Aorta (tissue), 5 donors: ENCODE results near the gene TMEM273. TPM values are rescaled to one million over a fixed set of nuclear protein-coding genes. Genes with fewer than 3 reads are reported as not detected.

Experiments
- ATAC-seq: fragments of 200-7000 bp; cut with Tn5 transposase; one replicate; pipeline ENCODE4 v1.9.1; 2022; ENCODE audit warnings: moderate library complexity; ENCODE audit not compliant: low FRiP score
- DNase-seq, 2 donors: peaks; one replicate each; pipeline ENCODE4 v3.0.0-alpha.2; 2020
- H3K27ac ChIP-seq, 2 donors: one replicate each; pipeline ENCODE4 v1.5.1; 2013; ENCODE audit warnings: low read length in 2 of 2, mild to moderate bottlenecking in 2 of 2, moderate library complexity in 2 of 2, control low read depth in 1 of 2, inconsistent platforms in 1 of 2, low read depth in 1 of 2
- H3K27me3 ChIP-seq, 2 donors: one replicate each; pipeline ENCODE4 v1.6.1; 2013; ENCODE audit warnings: control low read depth in 1 of 2, low read length in 1 of 2, mild to moderate bottlenecking in 1 of 2, moderate library complexity in 1 of 2; ENCODE audit not compliant: insufficient read depth in 2 of 2, control insufficient read depth in 1 of 2
- H3K36me3 ChIP-seq, 2 donors: one replicate each; pipeline ENCODE4 v1.6.1; 2013; ENCODE audit warnings: control low read depth in 1 of 2, low read length in 1 of 2, mild to moderate bottlenecking in 1 of 2; ENCODE audit not compliant: insufficient read depth in 2 of 2, control insufficient read depth in 1 of 2
- H3K4me1 ChIP-seq, 2 donors: one replicate each; pipeline ENCODE4 v1.6.1; 2013; ENCODE audit warnings: low read length in 2 of 2, control low read depth in 1 of 2, mild to moderate bottlenecking in 1 of 2, moderate library complexity in 1 of 2; ENCODE audit not compliant: insufficient read depth in 2 of 2, control insufficient read depth in 1 of 2
- H3K4me3 ChIP-seq, 2 donors: one replicate each; pipeline ENCODE4 v1.5.1; 2013; ENCODE audit warnings: low read length in 2 of 2, control low read depth in 1 of 2, mild to moderate bottlenecking in 1 of 2
- H3K9me3 ChIP-seq: one replicate; pipeline ENCODE4 v1.6.1; 2013; ENCODE audit warnings: mild to moderate bottlenecking, low read length; ENCODE audit not compliant: control insufficient read depth
- WGBS, 2 donors: extraction: QIAGEN DNeasy Blood & Tissue Kit; methylation state at CpG; one replicate each; pipeline ENCODE4 v1.1.7; 2013; 5-methylcytosine and 5-hydroxymethylcytosine counted together
- intact Hi-C, 2 donors: fragments of 100-400 bp; cut with DNase I; formaldehyde crosslinking; loops; one replicate each; pipeline versions ENCODE4 v1.14.2 to v1.15.0; 2022
- polyA plus RNA-seq, 2 donors: library from polyadenylated mRNA; stranded (reverse); fragments of 200-250 nt; gene quantifications; one replicate each; pipeline ENCODE4 v1.2.3, GENCODE V29; 2013
- total RNA-seq, 2 donors: library from RNA; stranded (reverse); fragmentation: NEBNext Ultra II Directional; extraction: Animal tissue kit (Norgen Biotek cat#: 25700); gene quantifications; one replicate each; pipeline ENCODE4 v1.2.1, GENCODE V29; 2021
- donor health status: healthy with polysubstance abuse.
- donor health status: Bipolar disorder and iron deficiency.
- donor health status: DM: no; HTN: no; CAD: no.
- donor health status: DM: no; HTN: no; CAD: no.
- donor health status: DM: yes; HTN: yes; CAD: no.

The TMEM273 gene
- total and polyA plus RNA-seq, 4 donors: 3.1 to 44.7 (median 13.9) TPM

DNA sequence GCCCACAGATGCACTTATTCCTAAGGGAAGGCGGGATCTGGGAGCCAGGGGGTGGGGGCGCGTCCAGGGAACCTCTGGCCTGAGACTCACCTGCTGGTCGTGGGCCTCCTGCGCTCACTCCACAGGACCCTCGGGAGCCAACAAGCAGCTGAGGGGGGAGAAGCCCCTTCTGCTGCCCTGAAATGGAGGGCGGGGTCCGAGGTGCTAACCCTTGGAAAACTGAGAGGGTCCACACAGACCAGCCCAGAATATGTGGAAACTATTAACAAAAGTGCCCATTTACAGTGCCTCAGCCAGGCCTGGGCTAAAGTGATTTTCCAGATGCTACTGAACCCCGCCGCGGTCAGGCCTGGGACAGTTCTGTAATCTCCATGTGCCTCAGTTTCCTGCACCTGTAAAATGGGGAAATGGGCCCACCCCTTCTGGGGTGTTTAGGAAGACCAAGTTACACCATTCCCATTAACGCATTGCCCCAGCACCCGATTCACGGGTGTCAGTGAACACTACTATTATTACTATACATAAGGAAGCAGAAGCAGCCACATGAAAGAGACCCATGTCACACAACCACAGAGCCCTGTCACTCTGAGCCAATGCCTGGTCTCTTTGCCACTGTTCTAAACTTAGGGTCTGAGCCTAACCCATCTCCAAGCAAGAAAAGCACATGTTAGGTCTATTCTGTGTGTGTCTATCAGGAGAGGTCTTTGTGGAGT lies 72.2 kb downstream of the TMEM273 start:
- H3K27ac ChIP-seq: no peak overlapping the region
- DNase-seq (no peak), ATAC-seq (no peak)
- peaks cover 0 to 4% of the 10 kb centered on the region in 2 donors for H3K4me1 ChIP-seq
- WGBS, 2 donors: 74 to 76% methylated on average over 14 of the region's 14 CpGs
- H3K4me3 ChIP-seq: peak overlapping the region in 1 of 2 donors; percentile 37
- no peaks in the 10 kb centered on the region for H3K27me3 ChIP-seq
- H3K9me3 ChIP-seq: no peaks in the 10 kb centered on the region
- H3K36me3 ChIP-seq: no peaks in the 10 kb centered on the region
- intact Hi-C loops: loop anchor here in 1 of 2 donors (10.0 kb wide), 1 partner anchor 91 kb away; no protein-coding TSS in a partner anchor

DNA sequence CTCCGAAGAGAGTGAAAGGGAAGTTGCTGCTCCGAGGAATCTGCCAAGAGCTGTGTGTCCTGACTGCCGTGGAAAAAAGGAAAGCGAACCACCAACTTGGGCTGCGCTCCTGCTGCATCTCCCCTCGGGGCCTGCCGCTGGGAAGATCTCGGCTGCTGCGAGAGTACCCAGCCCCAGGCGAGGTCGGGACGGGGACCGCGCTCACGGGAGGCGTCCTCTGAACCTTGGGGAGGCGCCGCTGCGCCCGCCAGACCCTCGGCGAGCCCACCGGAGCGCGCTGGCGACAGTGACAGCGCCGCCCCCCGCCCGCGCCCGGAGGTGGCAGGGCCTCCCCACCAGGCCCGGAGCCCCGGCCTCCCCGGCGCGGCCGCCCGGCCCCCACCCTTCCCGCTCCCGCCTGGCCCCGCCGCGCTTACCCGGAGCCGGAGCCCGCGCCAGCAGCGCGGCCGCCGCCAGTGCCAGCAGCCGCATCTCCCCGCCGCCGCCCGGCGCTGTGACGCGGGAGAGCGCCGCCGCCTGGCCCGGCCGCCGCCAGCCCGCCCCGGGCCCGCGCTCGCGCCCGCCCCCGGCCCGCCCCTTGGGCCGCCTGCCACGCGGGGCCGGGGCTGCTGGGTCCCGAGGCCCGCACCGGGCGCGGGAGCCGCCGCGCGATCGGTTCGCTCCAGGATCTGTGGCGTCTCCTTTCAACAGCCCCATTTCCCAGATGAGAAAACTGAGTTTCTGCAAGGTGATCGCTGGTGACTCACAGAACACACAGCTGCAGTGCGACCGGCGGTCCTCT lies 73.0 kb downstream of the TMEM273 start, which contains the start of gene VSTM4:
TSS of gene VSTM4 (minus strand) at position 508 of the 781 bp plus-strand sequence. CDS start at position 471, 37 bp downstream.
- Histone ChIP-seq H3K27me3 (no peaks in the 10 kb centered on the region), H3K4me1 (peaks cover 0 to 4% of the 10 kb centered on the region in 2 donors), H3K27ac (peak within 1 kb of the TSS; percentile 46 to 77), H3K9me3 (no peaks in the 10 kb centered on the region), H3K36me3 (no peaks in the 10 kb centered on the region), H3K4me3 (peak within 1 kb of the TSS; percentile 37 to 90)
- intact Hi-C loops: loop anchor here in 1 of 2 donors (10.0 kb wide), 1 partner anchor 90 kb away; no protein-coding TSS in a partner anchor
- WGBS, 2 donors: 1% methylated on average over 66 to 95 of the region's 95 CpGs
- ATAC-seq (peak; percentile 55), DNase-seq (peak; percentile 65 to 86)

DNA sequence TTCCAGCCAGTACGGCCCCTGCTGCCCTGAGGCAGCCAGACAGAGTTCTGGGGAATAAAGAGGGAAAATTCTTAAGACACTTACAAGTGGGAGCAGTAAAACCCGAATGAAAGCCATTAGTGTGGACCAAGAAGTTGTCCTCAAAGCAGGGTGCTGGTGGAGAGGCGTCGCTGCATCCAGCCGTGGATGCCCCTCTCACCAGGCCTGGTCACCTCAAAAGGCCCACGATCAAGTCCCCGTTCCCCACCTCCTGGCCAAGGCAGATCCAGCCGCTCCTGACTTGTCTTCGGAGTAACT lies 73.5 kb downstream of the TMEM273 start:
- Histone ChIP-seq H3K27me3 (no peaks in the 10 kb centered on the region), H3K4me3 (peak overlapping the region; percentile 37 to 90), H3K27ac (peak overlapping the region; percentile 46 to 77), H3K4me1 (peaks cover 0 to 5% of the 10 kb centered on the region in 2 donors), H3K36me3 (no peaks in the 10 kb centered on the region), H3K9me3 (no peaks in the 10 kb centered on the region)
- ATAC-seq (peak; percentile 3), DNase-seq (no peak)
- intact Hi-C loops: loop anchor here in 1 of 2 donors (10.0 kb wide), 1 partner anchor 90 kb away; no protein-coding TSS in a partner anchor
- 1 to 6% methylated on average over 9 of the region's 9 CpGs for WGBS, 2 donors

DNA sequence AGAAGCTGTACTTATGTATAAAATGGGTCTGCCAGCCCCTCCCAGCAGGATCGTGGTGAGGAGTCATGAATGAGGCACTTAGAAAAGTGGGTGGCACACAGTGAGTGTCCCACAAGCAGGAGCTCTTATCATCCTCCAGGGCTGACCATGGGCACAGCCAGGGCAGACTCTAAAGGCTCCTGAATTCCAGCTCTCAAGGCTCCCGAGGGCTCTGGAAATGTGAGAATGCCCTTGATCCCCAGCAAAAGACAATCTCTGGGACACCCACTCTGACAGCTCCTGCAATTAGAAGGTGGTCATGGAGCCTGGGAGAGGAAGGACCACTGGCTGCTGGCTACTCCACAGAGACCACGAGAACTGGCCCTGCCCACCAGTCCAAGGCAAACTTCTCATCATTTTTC lies 74.5 kb downstream of the TMEM273 start:
- no peaks in the 10 kb centered on the region for H3K9me3 ChIP-seq
- WGBS, 2 donors: 9 to 17% methylated on average over 3 of the region's 3 CpGs
- peak overlapping the region in 1 of 2 donors; percentile 17 for H3K27ac ChIP-seq
- H3K4me1 ChIP-seq: peaks cover 0 to 10% of the 10 kb centered on the region in 2 donors
- DNase-seq (no peak), ATAC-seq (no peak)
- H3K27me3 ChIP-seq: no peaks in the 10 kb centered on the region
- no peaks in the 10 kb centered on the region for H3K36me3 ChIP-seq
- intact Hi-C loops: loop anchor here in 1 of 2 donors (10.0 kb wide), 1 partner anchor 89 kb away; no protein-coding TSS in a partner anchor
- H3K4me3 ChIP-seq: peak overlapping the region in 1 of 2 donors; percentile 90

DNA sequence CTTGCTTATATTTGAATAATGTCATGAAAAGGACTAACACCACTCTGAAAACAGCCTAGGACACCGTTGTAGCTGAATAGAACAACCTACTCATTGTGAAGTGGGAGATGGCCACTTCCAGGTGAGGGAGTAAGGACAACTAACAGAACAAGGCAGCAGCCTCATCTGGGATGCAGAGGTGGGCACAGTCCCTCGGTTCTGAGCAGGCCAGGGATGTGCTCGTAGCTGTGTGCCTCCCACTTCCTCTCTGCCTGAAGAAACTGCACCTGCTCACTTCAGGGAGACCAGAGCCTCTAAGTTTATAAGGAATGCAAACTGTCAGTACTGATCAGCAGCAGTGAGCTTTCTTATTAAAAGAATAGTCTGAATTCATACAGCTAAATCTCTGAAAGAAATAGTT lies 75.3 kb downstream of the TMEM273 start:
- Histone ChIP-seq H3K27me3 (no peaks in the 10 kb centered on the region), H3K9me3 (no peaks in the 10 kb centered on the region), H3K4me1 (peaks cover 0 to 10% of the 10 kb centered on the region in 2 donors), H3K4me3 (no peak overlapping the region), H3K27ac (peak overlapping the region in 1 of 2 donors; percentile 29), H3K36me3 (no peaks in the 10 kb centered on the region)
- 19 to 22% methylated on average over 3 of the region's 3 CpGs for WGBS, 2 donors
- DNase-seq: no peak
- intact Hi-C loops: loop anchor here in 1 of 2 donors (10.0 kb wide), 1 partner anchor 88 kb away; no protein-coding TSS in a partner anchor
- no peak for ATAC-seq

DNA sequence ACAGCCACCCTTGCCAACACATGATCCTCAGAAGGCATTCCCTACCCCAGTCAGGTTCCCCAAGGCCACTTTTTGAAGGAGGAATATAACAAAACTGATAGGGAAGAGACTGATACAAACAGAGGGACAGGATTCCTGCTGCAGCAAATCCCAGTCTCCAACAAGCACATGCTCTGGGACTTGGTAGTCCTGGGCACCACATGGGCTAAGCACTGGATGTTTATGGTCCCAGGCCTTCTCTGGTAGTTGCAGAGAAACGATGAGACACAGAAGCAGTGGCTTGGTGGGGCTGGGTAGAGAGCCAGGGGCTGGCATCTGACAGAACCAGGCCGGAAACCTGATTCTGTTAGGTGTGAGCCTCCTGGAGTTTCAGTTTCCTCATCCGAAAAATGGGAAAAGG lies 76.1 kb downstream of the TMEM273 start:
- DNase-seq (no peak), ATAC-seq (no peak)
- Histone ChIP-seq H3K4me3 (no peak overlapping the region), H3K27ac (no peak overlapping the region), H3K36me3 (no peaks in the 10 kb centered on the region), H3K27me3 (no peaks in the 10 kb centered on the region), H3K4me1 (peaks cover 2 to 11% of the 10 kb centered on the region in 2 donors), H3K9me3 (no peaks in the 10 kb centered on the region)
- intact Hi-C loops: loop anchor here in 1 of 2 donors (10.0 kb wide), 1 partner anchor 87 kb away; no protein-coding TSS in a partner anchor
- 32 to 45% methylated on average over 3 of the region's 3 CpGs for WGBS, 2 donors

DNA sequence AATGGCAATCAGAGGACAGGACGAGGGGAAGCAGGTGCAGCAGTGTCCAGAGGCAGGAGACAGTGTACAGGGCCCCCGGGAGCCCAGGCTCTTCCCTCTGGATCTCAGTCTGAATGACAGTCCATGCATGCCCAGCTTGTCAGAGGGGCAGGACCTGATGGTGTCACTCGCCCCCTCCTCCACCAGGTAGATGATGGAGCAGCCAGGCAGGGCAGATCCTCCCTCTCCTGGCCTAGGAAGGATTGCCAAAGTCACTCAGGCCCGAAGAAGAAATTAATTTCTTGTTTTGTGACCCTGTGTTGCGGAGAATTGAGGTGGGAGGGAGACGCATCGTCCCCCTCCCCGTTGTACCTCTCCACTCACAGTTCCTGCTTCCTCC lies 76.9 kb downstream of the TMEM273 start:
- 45 to 46% methylated on average over 8 of the region's 8 CpGs for WGBS, 2 donors
- no peaks in the 10 kb centered on the region for H3K27me3 ChIP-seq
- no peaks in the 10 kb centered on the region for H3K36me3 ChIP-seq
- no peak overlapping the region for H3K4me3 ChIP-seq
- H3K27ac ChIP-seq: peak overlapping the region in 1 of 2 donors; percentile 35
- no peaks in the 10 kb centered on the region for H3K9me3 ChIP-seq
- peaks cover 2 to 14% of the 10 kb centered on the region in 2 donors for H3K4me1 ChIP-seq
- ATAC-seq: no peak
- intact Hi-C loops: loop anchor here in 1 of 2 donors (10.0 kb wide), 1 partner anchor 87 kb away; no protein-coding TSS in a partner anchor
- no peak for DNase-seq

DNA sequence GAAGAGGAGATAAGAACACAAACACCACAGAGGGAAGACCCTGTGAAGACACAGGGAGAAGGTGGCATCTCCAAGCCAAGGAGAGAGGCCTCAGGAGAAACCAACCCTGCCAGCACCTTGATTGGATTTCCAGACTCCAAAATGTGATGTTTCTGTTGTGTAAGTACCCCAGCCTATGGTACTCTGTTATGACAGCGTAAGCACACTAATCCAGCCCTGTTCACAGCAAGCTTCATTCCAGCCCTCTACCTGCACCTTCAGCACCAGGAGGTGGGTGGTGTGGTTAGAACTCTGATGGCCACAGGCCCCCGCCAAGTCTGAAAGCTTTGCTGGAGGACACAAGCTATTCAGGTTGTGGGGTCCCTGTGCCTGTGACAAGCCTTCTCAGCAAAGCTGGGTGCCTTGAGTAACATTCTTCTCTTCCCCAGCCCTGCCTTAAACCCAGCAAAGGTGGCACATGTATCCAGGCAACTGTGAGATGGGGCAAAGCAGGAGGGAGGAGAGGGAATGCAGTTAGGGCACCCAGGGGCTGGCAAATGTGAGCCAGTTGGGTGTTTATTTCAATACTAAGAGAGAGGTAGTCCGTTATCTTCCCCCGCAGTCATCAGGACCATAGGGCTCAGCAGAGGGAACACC lies 77.4 kb downstream of the TMEM273 start:
- no peak for ATAC-seq
- no peak for DNase-seq
- peaks cover 2 to 14% of the 10 kb centered on the region in 2 donors for H3K4me1 ChIP-seq
- intact Hi-C loops: loop anchor here in 1 of 2 donors (10.0 kb wide), 1 partner anchor 86 kb away; no protein-coding TSS in a partner anchor
- peak overlapping the region in 1 of 2 donors; percentile 42 for H3K27ac ChIP-seq
- H3K9me3 ChIP-seq: no peaks in the 10 kb centered on the region
- 81 to 82% methylated on average over 4 of the region's 4 CpGs for WGBS, 2 donors
- no peaks in the 10 kb centered on the region for H3K27me3 ChIP-seq
- H3K36me3 ChIP-seq: no peaks in the 10 kb centered on the region
- H3K4me3 ChIP-seq: no peak overlapping the region
